GM21717 (cell line): ENCODE data around the gene BLOC1S5.

ENCODE experiments used
- ATAC-seq: cut with Tn5 transposase; IDR thresholded peaks from one replicate; pipeline ENCODE4 v1.9.1; 2021; ENCODE audit warnings: mild to moderate bottlenecking, moderate library complexity; ENCODE audit not compliant: unreplicated experiment

The BLOC1S5 gene

GRCh38 chr6:8082572-8082953 lies 18.4 kb upstream of the BLOC1S5 start:
- ATAC-seq: no peak

- no peak for ATAC-seq
These were observed 16.4 kb upstream of the BLOC1S5 start for GRCh38 chr6:8080362-8081151.

GRCh38 chr6:8079126-8079525 lies 14.9 kb upstream of the BLOC1S5 start:
- no peak for ATAC-seq

GRCh38 chr6:8077991-8078390 lies 13.8 kb upstream of the BLOC1S5 start:
- no peak for ATAC-seq

GRCh38 chr6:8075704-8076103 lies 11.5 kb upstream of the BLOC1S5 start:
- ATAC-seq: no peak

GRCh38 chr6:8075185-8075584 lies 11.0 kb upstream of the BLOC1S5 start:
- ATAC-seq: no peak

- ATAC-seq: no peak
These were observed 10.0 kb upstream of the BLOC1S5 start for GRCh38 chr6:8074213-8074612.

GRCh38 chr6:8073758-8074157 lies 9.6 kb upstream of the BLOC1S5 start:
- no peak for ATAC-seq

- ATAC-seq: no peak
These were observed 6.5 kb upstream of the BLOC1S5 start for GRCh38 chr6:8070718-8071117.

GRCh38 chr6:8069631-8070284 lies 5.6 kb upstream of the BLOC1S5 start:
- ATAC-seq: no peak

- no peak for ATAC-seq
These were observed 5.0 kb upstream of the BLOC1S5 start for GRCh38 chr6:8069151-8069550.

- ATAC-seq: no peak
These were observed 1.9 kb upstream of the BLOC1S5 start for GRCh38 chr6:8066108-8066507.

- ATAC-seq: peak; percentile 45
These were observed 1.3 kb upstream of the BLOC1S5 start for GRCh38 chr6:8065519-8065911.

GRCh38 chr6:8064638-8065518 lies 689 bp upstream of the BLOC1S5 start:
- ATAC-seq: no peak

- ATAC-seq: no peak
These were observed 2.5 kb downstream of the BLOC1S5 start for GRCh38 chr6:8061736-8062135.

- no peak for ATAC-seq
These were observed 3.8 kb downstream of the BLOC1S5 start for GRCh38 chr6:8060346-8060745.

GRCh38 chr6:8059129-8059528 lies 5.1 kb downstream of the BLOC1S5 start:
- no peak for ATAC-seq

GRCh38 chr6:8057793-8058192 lies 6.4 kb downstream of the BLOC1S5 start:
- no peak for ATAC-seq

- no peak for ATAC-seq
These were observed 6.9 kb downstream of the BLOC1S5 start for GRCh38 chr6:8057263-8057662.

GRCh38 chr6:8054276-8054675 lies 9.9 kb downstream of the BLOC1S5 start:
- ATAC-seq: no peak

GRCh38 chr6:8047541-8048292 lies 16.5 kb downstream of the BLOC1S5 start:
- no peak for ATAC-seq
